KMS-11 (cell line): Measurements from ENCODE around the gene DNLZ.
"Not testable (repeated sequence)": the region's sequence is repeated elsewhere in the genome, so short reads cannot be mapped to it uniquely, and the experiment has no call there.

Experiments
- H2AFZ ChIP-seq: fragments of 200-600 bp; sonication (generic); 2 replicates; pipeline ENCODE4 v1.6.1; 2016; ENCODE audit warnings: antibody characterized with exemption, mixed run types, low read depth
- H3K27ac ChIP-seq: fragments of 200-600 bp; sonication (generic); 2 replicates; pipeline ENCODE4 v1.6.1; 2016; ENCODE audit warnings: mild to moderate bottlenecking, mixed run types
- H3K27me3 ChIP-seq: fragments of 200-600 bp; sonication (generic); 2 replicates; pipeline ENCODE4 v1.6.1; 2017; ENCODE audit warnings: mild to moderate bottlenecking, low read depth, mixed run types, moderate library complexity; ENCODE audit not compliant: insufficient read depth
- H3K36me3 ChIP-seq: fragments of 200-600 bp; sonication (generic); 2 replicates; pipeline ENCODE4 v1.6.1; 2017; ENCODE audit warnings: mild to moderate bottlenecking, mixed run types; ENCODE audit not compliant: insufficient read depth
- H3K4me1 ChIP-seq: fragments of 200-600 bp; sonication (generic); 2 replicates; pipeline ENCODE4 v1.6.1; 2016; ENCODE audit warnings: mild to moderate bottlenecking, low read depth, mixed run types; ENCODE audit not compliant: poor library complexity, severe bottlenecking
- H3K4me2 ChIP-seq: fragments of 200-600 bp; sonication (generic); 2 replicates; pipeline ENCODE4 v1.7.0; 2016; ENCODE audit warnings: mild to moderate bottlenecking, mixed run types
- H3K4me3 ChIP-seq: fragments of 200-600 bp; sonication (generic); IDR thresholded peaks from 2 replicates; pipeline ENCODE4 v1.6.1; 2017; ENCODE audit warnings: low read depth, low read length, mixed read lengths; ENCODE audit not compliant: insufficient read depth
- H3K79me2 ChIP-seq: fragments of 200-600 bp; sonication (generic); 2 replicates; pipeline ENCODE4 v1.6.1; 2016; ENCODE audit warnings: low read depth, mixed run types; ENCODE audit not compliant: insufficient read depth
- H3K9ac ChIP-seq: fragments of 200-600 bp; sonication (generic); 2 replicates; pipeline ENCODE4 v1.6.1; 2016; ENCODE audit warnings: mild to moderate bottlenecking, mixed run types
- H4K20me1 ChIP-seq: fragments of 200-600 bp; sonication (generic); 2 replicates; pipeline ENCODE4 v1.6.1; 2016; ENCODE audit warnings: mild to moderate bottlenecking, mixed run types; ENCODE audit not compliant: insufficient read depth
- CTCF ChIP-seq: fragments of 200-600 bp; sonication (generic); conservative IDR thresholded peaks from 2 replicates; pipeline ENCODE4 v1.6.1; 2017; ENCODE audit warnings: low read depth, mild to moderate bottlenecking, antibody characterized with exemption, low read length, moderate library complexity, mixed read lengths

The DNLZ gene

GRCh38 chr9:136352682-136353081 is 10.9 kb downstream of the DNLZ start:
- H4K20me1 ChIP-seq, result no peaks in the 10 kb centered on the region
- H3K27me3 ChIP-seq, result peaks cover 83% of the 10 kb centered on the region
- H3K4me1 ChIP-seq, result no peaks in the 10 kb centered on the region
- H3K36me3 ChIP-seq, result no peaks in the 10 kb centered on the region
- H3K9ac ChIP-seq, result no peak overlapping the region
- H3K79me2 ChIP-seq, result no peaks in the 10 kb centered on the region
- H2AFZ ChIP-seq, result no peak overlapping the region
- no peak for TF ChIP-seq CTCF
- H3K27ac ChIP-seq, result no peak overlapping the region
- H3K4me3 ChIP-seq, result no peak overlapping the region
- no peak overlapping the region for H3K4me2 ChIP-seq

GRCh38 chr9:136351868-136352267 is 11.7 kb downstream of the DNLZ start:
- H4K20me1 ChIP-seq, H3K4me1 ChIP-seq, H2AFZ ChIP-seq, H3K27ac ChIP-seq, H3K4me3 ChIP-seq, H3K9ac ChIP-seq, H3K36me3 ChIP-seq, H3K4me2 ChIP-seq, H3K79me2 ChIP-seq: not testable (repeated sequence)
- H3K27me3 ChIP-seq, result peaks cover 85% of the 10 kb centered on the region

- no peak overlapping the region for H3K4me2 ChIP-seq
- no peaks in the 10 kb centered on the region for H3K79me2 ChIP-seq
- peaks cover 85% of the 10 kb centered on the region for H3K27me3 ChIP-seq
- H3K36me3 ChIP-seq, result no peaks in the 10 kb centered on the region
- no peak overlapping the region for H3K27ac ChIP-seq
- TF ChIP-seq CTCF, result no peak
- no peak overlapping the region for H3K9ac ChIP-seq
- no peaks in the 10 kb centered on the region for H4K20me1 ChIP-seq
- no peak overlapping the region for H2AFZ ChIP-seq
- H3K4me1 ChIP-seq, result no peaks in the 10 kb centered on the region
- no peak overlapping the region for H3K4me3 ChIP-seq
Observed at GRCh38 chr9:136351252-136351800, 12.2 kb downstream of the DNLZ start.

GRCh38 chr9:136349546-136349945 is 14.0 kb downstream of the DNLZ start:
- Histone ChIP-seq H4K20me1 (no peaks in the 10 kb centered on the region), H3K4me1 (no peaks in the 10 kb centered on the region), H3K9ac (no peak overlapping the region), H3K4me3 (no peak overlapping the region), H3K27me3 (peaks cover 91% of the 10 kb centered on the region), H3K4me2 (no peak overlapping the region), H3K79me2 (no peaks in the 10 kb centered on the region), H3K27ac (no peak overlapping the region), H2AFZ (no peak overlapping the region), H3K36me3 (no peaks in the 10 kb centered on the region)
- no peak for TF ChIP-seq CTCF

GRCh38 chr9:136348691-136349090 is 14.9 kb downstream of the DNLZ start:
- no peak overlapping the region for H3K27ac ChIP-seq
- H3K4me1 ChIP-seq, result no peaks in the 10 kb centered on the region

More at GRCh38 chr9:136348691-136349090, 14.9 kb downstream of the DNLZ start:
- Histone ChIP-seq H4K20me1 (no peaks in the 10 kb centered on the region), H3K36me3 (no peaks in the 10 kb centered on the region), H3K4me2 (no peak overlapping the region), H3K27me3 (peaks cover 86% of the 10 kb centered on the region), H3K9ac (no peak overlapping the region), H3K79me2 (no peaks in the 10 kb centered on the region), H3K4me3 (no peak overlapping the region), H2AFZ (no peak overlapping the region)
- no peak for TF ChIP-seq CTCF
